HUES6 (cell line): ENCODE data around the gene MXRA8.

Source experiments
- H3K27ac ChIP-seq: 2 replicates; pipeline ENCODE4 v1.7.0; 2013; ENCODE audit warnings: low read depth, mild to moderate bottlenecking, low read length, inconsistent platforms
- H3K27me3 ChIP-seq: 2 replicates; pipeline ENCODE4 v1.6.1; 2013; ENCODE audit warnings: low read length; ENCODE audit not compliant: control insufficient read depth, insufficient read depth
- H3K36me3 ChIP-seq: 2 replicates; pipeline ENCODE4 v1.6.1; 2013; ENCODE audit warnings: low read length; ENCODE audit not compliant: control insufficient read depth, insufficient read depth
- H3K4me1 ChIP-seq: 2 replicates; pipeline ENCODE4 v1.6.1; 2013; ENCODE audit warnings: low read length; ENCODE audit not compliant: control insufficient read depth, insufficient read depth
- H3K4me3 ChIP-seq: 2 replicates; pipeline ENCODE4 v1.5.1; 2013; ENCODE audit warnings: low read depth, low read length
- H3K9ac ChIP-seq: one replicate; pipeline ENCODE4 v1.6.1; 2013; ENCODE audit warnings: mild to moderate bottlenecking, low read length
- H3K9me3 ChIP-seq: 2 replicates; pipeline ENCODE4 v1.6.1; 2013; ENCODE audit warnings: low read depth, low read length; ENCODE audit not compliant: control insufficient read depth, insufficient read depth

MXRA8 gene

GRCh38 chr1:1361233-1361981 lies 3.1 kb upstream of the MXRA8 start:
- no peaks in the 10 kb centered on the region for H3K36me3 ChIP-seq
- H3K9ac ChIP-seq, result no peak overlapping the region
- peaks cover 7% of the 10 kb centered on the region for H3K9me3 ChIP-seq
- H3K4me1 ChIP-seq, result peaks cover 49% of the 10 kb centered on the region
- no peaks in the 10 kb centered on the region for H3K27me3 ChIP-seq
- no peak overlapping the region for H3K27ac ChIP-seq
- H3K4me3 ChIP-seq, result no peak overlapping the region

DNA sequence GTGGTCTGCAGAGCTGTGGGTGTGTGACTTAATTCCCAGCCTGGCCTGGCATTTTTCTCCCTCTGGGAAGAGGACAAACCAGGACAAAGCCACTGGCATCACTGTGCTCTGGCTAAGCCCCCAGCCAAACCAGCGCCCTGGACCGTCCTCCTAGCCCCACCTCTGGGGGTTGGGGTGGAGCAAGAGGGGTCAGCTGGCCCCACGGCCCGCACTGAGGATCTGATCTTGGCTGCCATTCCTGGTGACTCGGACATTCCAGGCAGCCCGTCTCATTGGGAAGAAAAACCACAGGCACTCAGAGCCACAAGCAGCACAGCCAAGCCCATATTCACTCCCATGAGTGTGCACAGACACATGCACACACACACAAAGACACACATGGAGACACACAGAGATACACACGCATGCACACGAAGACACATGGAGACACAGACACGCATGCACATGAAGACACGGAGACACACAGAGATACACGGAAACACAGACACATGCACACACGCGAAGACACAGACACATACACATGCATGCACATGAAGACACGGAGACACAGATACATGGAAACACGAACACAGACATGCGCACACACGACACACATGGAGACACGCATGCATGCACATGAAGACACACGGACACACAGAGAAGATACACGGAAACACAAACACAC lies 2.3 kb upstream of the MXRA8 start:
- peak overlapping the region; percentile 6; the same call in 1 of the 2 replicates for H3K4me3 ChIP-seq
- no peak overlapping the region for H3K27ac ChIP-seq
- H3K9ac ChIP-seq, result no peak overlapping the region

DNA sequence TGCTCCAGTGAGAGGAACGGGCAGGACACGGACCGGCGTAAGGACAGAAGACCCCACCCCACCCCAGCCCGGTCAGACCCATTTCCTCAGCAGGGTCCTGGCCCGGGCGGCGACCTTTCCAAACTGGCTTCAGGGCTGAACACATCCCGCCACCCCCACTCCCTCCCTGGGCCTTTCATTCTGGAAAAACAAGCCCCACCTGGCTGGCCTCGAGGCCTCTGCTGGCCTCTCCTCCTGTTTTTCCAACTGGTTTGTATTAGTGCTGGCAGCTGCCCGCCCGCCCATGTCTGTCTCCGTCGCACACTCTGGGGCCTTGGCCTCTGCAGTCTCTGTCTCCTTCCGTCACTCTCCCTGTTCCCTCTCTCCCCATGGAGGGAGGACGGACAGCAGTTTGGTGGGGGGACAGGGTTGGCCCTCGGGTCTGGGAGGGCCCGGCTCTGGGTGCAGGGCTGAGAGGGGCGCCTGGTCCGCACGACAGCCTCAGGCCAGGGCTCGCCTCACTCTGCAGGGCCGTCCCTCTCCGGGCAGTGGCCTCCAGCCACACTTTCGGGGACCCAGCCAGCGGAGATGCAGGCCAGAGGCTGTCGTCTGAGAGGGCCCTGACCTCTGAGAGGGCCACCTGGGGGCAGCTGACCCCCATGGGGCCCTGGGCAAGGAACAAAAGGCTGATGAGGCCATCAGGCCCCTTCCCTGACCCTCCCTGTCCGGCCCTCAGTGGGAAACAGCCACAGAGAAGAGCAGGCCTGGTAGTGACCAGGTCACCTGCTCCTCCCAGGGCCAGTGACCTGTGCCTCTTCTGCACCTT lies 1.5 kb upstream of the MXRA8 start:
- H3K27ac ChIP-seq, result peak overlapping the region; percentile 39; the same call in 1 of the 2 replicates
- H3K9ac ChIP-seq, result peak overlapping the region; percentile 47

More for the DNA sequence above, 2.3 kb upstream of the MXRA8 start:
- H3K27me3 ChIP-seq, result no peaks in the 10 kb centered on the region
- H3K36me3 ChIP-seq, result no peaks in the 10 kb centered on the region
- H3K9me3 ChIP-seq, result no peaks in the 10 kb centered on the region
- H3K4me1 ChIP-seq, result peaks cover 49% of the 10 kb centered on the region

DNA sequence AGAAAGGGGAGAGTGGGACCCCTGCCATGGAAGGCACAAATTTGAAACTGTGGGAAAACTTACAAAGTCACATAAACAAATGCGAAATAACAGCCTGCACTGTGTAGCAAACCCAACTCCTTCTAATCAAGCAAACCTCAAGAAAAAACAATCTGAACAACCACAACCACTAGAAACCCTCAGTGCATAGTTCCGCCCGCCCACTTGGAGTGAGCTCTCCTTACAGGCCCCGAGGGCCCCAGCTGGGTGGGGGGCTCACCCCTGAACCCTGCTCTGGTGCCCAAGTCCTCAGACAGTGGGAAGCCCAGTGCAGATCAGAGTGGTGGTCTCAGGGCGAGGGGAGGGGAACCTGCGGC lies 931 bp upstream of the MXRA8 start:
- Histone ChIP-seq H3K27ac (peak overlapping the region; percentile 39; the same call in 1 of the 2 replicates), H3K9ac (no peak overlapping the region), H3K9me3 (no peaks in the 10 kb centered on the region), H3K4me3 (no peak overlapping the region), H3K4me1 (peaks cover 55% of the 10 kb centered on the region), H3K27me3 (peaks cover 12% of the 10 kb centered on the region), H3K36me3 (no peaks in the 10 kb centered on the region)

More for the DNA sequence above, 1.5 kb upstream of the MXRA8 start:
- Histone ChIP-seq H3K27me3 (peaks cover 6% of the 10 kb centered on the region), H3K4me3 (no peak overlapping the region), H3K4me1 (peaks cover 49% of the 10 kb centered on the region), H3K36me3 (no peaks in the 10 kb centered on the region), H3K9me3 (no peaks in the 10 kb centered on the region)

DNA sequence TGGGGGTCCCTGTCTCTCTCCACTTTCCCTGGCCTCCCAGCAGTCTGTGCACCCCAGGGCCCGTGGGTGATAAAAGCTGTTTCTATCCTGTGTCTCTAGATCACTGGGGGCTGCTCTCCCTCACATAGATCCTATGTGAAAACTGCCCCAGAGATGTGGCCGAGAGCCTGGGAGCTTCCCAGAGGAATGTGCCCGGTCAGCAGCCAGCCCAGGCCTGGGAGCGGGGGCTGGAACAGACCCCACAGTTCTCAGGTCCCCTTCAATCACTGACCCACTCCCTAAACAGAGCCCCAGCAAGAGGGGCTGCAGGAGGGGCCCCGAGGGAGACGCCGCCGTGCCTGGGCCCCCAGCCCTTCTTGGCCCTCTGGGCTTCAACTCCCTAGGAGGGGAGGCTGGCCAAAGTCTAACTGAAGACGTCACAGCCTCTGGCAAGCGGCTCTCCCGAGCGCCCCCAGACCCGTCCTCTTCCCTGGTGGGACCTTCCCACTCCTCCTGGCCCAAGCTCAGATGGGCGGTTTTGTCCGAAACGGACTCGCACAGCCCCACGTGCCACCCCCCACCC lies 403 bp downstream of the MXRA8 start:
- peaks cover 26% of the 10 kb centered on the region for H3K27me3 ChIP-seq

DNA sequence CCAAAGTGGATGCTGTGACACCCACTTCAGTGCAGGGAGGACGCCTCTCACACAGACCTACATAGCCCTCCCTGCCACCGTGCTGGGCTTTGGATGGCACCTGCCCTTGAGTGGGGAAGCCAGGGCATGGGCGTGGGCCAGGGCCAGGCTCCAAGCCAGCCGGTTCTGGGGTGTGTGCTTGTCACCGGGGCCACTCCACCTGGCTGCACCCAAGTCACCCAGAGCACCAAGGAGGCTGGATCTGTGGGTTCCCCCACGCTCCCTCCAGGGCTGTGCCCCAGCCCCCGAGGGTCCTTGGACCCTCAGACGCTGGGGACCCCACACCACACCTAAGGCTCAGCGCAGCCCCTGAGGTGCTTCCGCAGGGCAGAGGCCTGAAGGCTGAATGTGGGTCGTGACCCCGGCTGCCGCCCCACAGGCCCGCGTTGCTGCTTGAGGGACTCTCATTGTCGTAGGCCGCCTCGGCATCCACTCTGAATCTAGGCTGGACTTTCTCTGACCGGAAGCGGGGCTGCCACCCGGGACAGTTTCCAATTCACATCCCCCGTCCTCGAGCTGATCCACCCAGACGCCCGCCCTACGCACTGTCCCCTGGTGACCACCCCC lies 1.5 kb downstream of the MXRA8 start:
- Histone ChIP-seq H3K36me3 (no peaks in the 10 kb centered on the region), H3K4me1 (peaks cover 70% of the 10 kb centered on the region), H3K9ac (no peak overlapping the region), H3K27me3 (peaks cover 31% of the 10 kb centered on the region), H3K4me3 (no peak overlapping the region), H3K27ac (no peak overlapping the region), H3K9me3 (no peaks in the 10 kb centered on the region)

More for the DNA sequence above, 403 bp downstream of the MXRA8 start:
- peaks cover 66% of the 10 kb centered on the region for H3K4me1 ChIP-seq
- peak overlapping the region; percentile 85; the same call in 1 of the 2 replicates for H3K27ac ChIP-seq
- peak overlapping the region; percentile 37 for H3K4me3 ChIP-seq
- no peaks in the 10 kb centered on the region for H3K9me3 ChIP-seq
- H3K9ac ChIP-seq, result peak overlapping the region; percentile 59
- H3K36me3 ChIP-seq, result no peaks in the 10 kb centered on the region

DNA sequence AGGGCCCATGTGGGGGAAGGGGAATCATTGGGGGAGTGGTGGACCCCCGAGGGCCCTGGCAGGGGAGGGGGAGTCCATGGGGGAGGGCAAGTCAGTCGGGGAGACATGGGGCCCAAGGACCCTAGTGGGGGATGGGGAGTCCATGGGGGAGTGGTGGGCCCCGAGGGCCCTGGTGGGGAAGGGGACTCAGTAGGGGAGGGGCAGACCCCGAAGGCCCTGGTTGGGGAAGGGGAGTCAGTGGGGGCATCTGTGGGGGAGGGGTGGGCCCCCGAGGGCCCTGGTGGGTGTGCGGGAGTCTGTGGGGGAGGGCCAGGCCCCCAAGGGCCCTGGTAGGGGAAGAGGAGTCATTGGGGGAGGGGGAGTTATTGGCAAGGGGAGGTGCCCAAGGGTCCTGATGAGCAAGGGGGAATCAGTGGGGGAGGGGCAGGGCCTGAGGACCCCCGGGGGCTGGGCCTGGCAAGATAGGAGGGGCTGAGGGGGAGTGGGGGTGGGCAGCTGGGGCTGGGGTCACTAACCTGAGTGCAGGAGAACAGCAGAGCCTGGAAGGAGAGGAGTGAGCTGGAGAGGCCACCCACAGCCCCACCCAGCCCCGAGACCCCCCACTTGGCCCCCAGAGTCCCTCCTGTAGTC lies 2.1 kb downstream of the MXRA8 start:
- Histone ChIP-seq H3K4me1 (peaks cover 71% of the 10 kb centered on the region), H3K36me3 (no peaks in the 10 kb centered on the region), H3K9me3 (no peaks in the 10 kb centered on the region), H3K27ac (no peak overlapping the region), H3K4me3 (no peak overlapping the region), H3K9ac (no peak overlapping the region), H3K27me3 (peaks cover 31% of the 10 kb centered on the region)

DNA sequence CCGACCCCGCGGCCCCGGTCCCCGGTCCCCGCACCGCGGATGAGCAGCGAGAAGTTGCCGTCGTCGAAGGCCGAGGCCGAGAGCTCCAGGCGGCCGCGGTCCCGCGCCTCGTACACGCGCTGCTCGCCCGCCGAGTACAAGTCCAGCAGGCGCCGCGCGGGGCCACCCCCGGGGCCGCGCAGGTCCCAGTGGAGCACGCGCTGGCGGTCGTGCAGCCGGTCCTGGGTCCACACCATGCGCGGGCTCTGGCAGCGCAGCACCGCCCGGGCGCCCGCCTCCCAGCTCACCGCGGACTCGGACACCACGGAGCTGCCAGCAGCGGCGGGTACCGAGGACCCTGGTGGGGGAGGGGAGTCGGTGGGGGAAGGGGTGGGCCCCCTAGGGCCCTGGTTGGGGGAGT lies 2.9 kb downstream of the MXRA8 start:
- Histone ChIP-seq H3K27me3 (peaks cover 31% of the 10 kb centered on the region), H3K27ac (no peak overlapping the region), H3K9me3 (no peaks in the 10 kb centered on the region), H3K4me1 (peaks cover 64% of the 10 kb centered on the region), H3K9ac (no peak overlapping the region), H3K4me3 (peak overlapping the region; percentile 46; the same call in 1 of the 2 replicates), H3K36me3 (no peaks in the 10 kb centered on the region)

- H3K27me3 ChIP-seq, result peaks cover 31% of the 10 kb centered on the region
- H3K4me1 ChIP-seq, result peaks cover 56% of the 10 kb centered on the region
- no peak overlapping the region for H3K27ac ChIP-seq
- H3K4me3 ChIP-seq, result peak overlapping the region; percentile 58
- H3K9me3 ChIP-seq, result no peaks in the 10 kb centered on the region
- H3K36me3 ChIP-seq, result no peaks in the 10 kb centered on the region
- H3K9ac ChIP-seq, result no peak overlapping the region
Observed at GRCh38 chr1:1354271-1355247, 3.8 kb downstream of the MXRA8 start.
